ENCODE results near the gene MCF2L. TPM values are rescaled to one million over a fixed set of nuclear protein-coding genes. Genes with fewer than 3 reads are reported as not detected.

Gene MCF2L
- total RNA-seq, 1 donor from 2014 or later: 6.7 TPM

DNA sequence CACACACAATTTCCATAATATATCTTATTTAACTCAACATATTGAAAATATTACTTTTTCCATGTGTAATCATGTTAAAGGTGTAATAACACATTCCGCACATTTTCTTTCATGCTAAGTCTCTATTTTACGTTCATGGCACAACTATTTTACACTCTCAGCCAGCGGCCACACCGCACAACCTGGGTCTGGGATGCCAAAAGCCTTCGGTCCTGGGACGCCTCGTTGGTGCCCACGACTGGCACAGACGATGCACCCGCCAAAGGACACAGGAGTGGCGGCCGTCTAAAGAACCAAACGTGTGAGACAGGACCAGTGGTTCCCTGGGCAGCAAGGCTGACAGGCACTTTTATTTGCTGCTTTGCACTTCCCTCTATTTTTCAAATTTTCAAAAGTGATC is 179.4 kb downstream of the MCF2L start:
- H3K4me1 Mint-ChIP-seq (ENCODE audit: low read depth): peaks cover 10% of the 10 kb centered on the region
- no peak overlapping the region for H3K4me3 Mint-ChIP-seq (ENCODE audit: unreplicated experiment)
- H3K36me3 Mint-ChIP-seq (ENCODE audit: low read depth): peaks cover 1% of the 10 kb centered on the region
- TF ChIP-seq, protein P1, sequence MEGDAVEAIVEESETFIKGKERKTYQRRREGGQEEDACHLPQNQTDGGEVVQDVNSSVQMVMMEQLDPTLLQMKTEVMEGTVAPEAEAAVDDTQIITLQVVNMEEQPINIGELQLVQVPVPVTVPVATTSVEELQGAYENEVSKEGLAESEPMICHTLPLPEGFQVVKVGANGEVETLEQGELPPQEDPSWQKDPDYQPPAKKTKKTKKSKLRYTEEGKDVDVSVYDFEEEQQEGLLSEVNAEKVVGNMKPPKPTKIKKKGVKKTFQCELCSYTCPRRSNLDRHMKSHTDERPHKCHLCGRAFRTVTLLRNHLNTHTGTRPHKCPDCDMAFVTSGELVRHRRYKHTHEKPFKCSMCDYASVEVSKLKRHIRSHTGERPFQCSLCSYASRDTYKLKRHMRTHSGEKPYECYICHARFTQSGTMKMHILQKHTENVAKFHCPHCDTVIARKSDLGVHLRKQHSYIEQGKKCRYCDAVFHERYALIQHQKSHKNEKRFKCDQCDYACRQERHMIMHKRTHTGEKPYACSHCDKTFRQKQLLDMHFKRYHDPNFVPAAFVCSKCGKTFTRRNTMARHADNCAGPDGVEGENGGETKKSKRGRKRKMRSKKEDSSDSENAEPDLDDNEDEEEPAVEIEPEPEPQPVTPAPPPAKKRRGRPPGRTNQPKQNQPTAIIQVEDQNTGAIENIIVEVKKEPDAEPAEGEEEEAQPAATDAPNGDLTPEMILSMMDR (IDR thresholded peaks at IDR 0.05): no peak
- H3K27ac Mint-ChIP-seq (ENCODE audit: unreplicated experiment): no peak overlapping the region
- no peaks in the 10 kb centered on the region for H3K27me3 Mint-ChIP-seq (ENCODE audit: low read depth)
- DNase-seq (ENCODE audit: low spot score): no peak
- no peaks in the 10 kb centered on the region for H3K9me3 Mint-ChIP-seq (ENCODE audit: low read depth)

- Mint-ChIP-seq H3K4me1 (ENCODE audit: low read depth) (peaks cover 14% of the 10 kb centered on the region), H3K27ac (ENCODE audit: unreplicated experiment) (no peak overlapping the region), H3K9me3 (ENCODE audit: low read depth) (no peaks in the 10 kb centered on the region), H3K36me3 (ENCODE audit: low read depth) (peaks cover 1% of the 10 kb centered on the region), H3K4me3 (ENCODE audit: unreplicated experiment) (no peak overlapping the region), H3K27me3 (ENCODE audit: low read depth) (no peaks in the 10 kb centered on the region)
- no peak for DNase-seq (ENCODE audit: low spot score)
- TF ChIP-seq, protein P1 (IDR thresholded peaks at IDR 0.05): no peak
These were observed 180.0 kb downstream of the MCF2L start for GRCh38 chr13:113148940-113149503.

Other genes starting within 250 kb of the MCF2L start
- 0.34 to 0.85 TPM (median 0.60 TPM) in 3 replicates for gene F7, start 136.6 kb downstream of the MCF2L start, total RNA-seq
- 1.9 to 2.0 TPM in 2 of 3 replicates, not detected in the other for gene F10, start 153.6 kb downstream of the MCF2L start, total RNA-seq
- not detected in 3 replicates for gene PROZ, start 189.4 kb downstream of the MCF2L start, total RNA-seq
- gene PCID2, start 239.5 kb downstream of the MCF2L start, total RNA-seq: 32.9 to 42.8 TPM (median 33.7 TPM) in 3 replicates
- 63.7 to 64.6 TPM (median 64.1 TPM) in 3 replicates for gene CUL4A, start 240.4 kb downstream of the MCF2L start, total RNA-seq

Measured in chondrocyte (in vitro differentiated cells).